HepG2 (cell line): ENCODE measurements around the gene CCDC142. TPM values are rescaled to one million over a fixed set of nuclear protein-coding genes. Genes with fewer than 3 reads are reported as not detected.

Experiments used
- MLX ChIP-seq: IDR thresholded peaks from 2 replicates; pipeline ENCODE4 v1.6.1; 2016
- SMAD1 ChIP-seq: sonication (generic); formaldehyde crosslinking; IDR thresholded peaks from 2 replicates; pipeline ENCODE4 v1.4.0; 2020; ENCODE audit warnings: missing genetic modification reagents, low read depth, mild to moderate bottlenecking, borderline replicate concordance
- SNRNP70 ChIP-seq: fragments of 200-400 bp; formaldehyde crosslinking; IDR thresholded peaks from 2 replicates; pipeline ENCODE4 v1.6.1; 2017; ENCODE audit warnings: mild to moderate bottlenecking, low read depth, low read length, moderate library complexity
- THAP9 ChIP-seq: sonication (generic); formaldehyde crosslinking; IDR thresholded peaks from 2 replicates; pipeline ENCODE4; 2020; ENCODE audit warnings: missing genetic modification reagents, mild to moderate bottlenecking, borderline replicate concordance
- TP53 ChIP-seq: sonication (generic); formaldehyde crosslinking; conservative IDR thresholded peaks from 2 replicates; pipeline ENCODE4 v1.4.0; 2020; ENCODE audit warnings: missing genetic modification reagents
- ZNF33A ChIP-seq: sonication (generic); formaldehyde crosslinking; IDR thresholded peaks from 2 replicates; pipeline ENCODE4 v1.5.1; 2020; ENCODE audit warnings: missing genetic modification reagents, mild to moderate bottlenecking, moderate library complexity, borderline replicate concordance
- ZNF646 ChIP-seq: sonication (generic); formaldehyde crosslinking; IDR thresholded peaks from 2 replicates; pipeline ENCODE4 v1.9.0; 2021; ENCODE audit warnings: mild to moderate bottlenecking, missing genetic modification reagents
- ZNF891 ChIP-seq: sonication (generic); formaldehyde crosslinking; IDR thresholded peaks from 2 replicates; pipeline ENCODE4 v1.5.0; 2020; ENCODE audit warnings: mild to moderate bottlenecking, missing genetic modification reagents
- polyA plus RNA-seq, 8 experiments: library from polyadenylated mRNA; depleted of rRNA in 3 of 8; stranded (reverse) in 7 of 8; unstranded in 1 of 8; fragments of >200 nt; fragmentation: Illumina TruSeq in 4 of 8; extraction: Trizol in 4 of 8; gene quantifications; 2 replicates each; pipeline versions ENCODE4 v1.2.1 to v1.2.3, GENCODE V29; 2011 to 2016; ENCODE audit warnings: low read depth in 4 of 8, missing spikeins in 1 of 8, mixed read lengths in 1 of 8; ENCODE audit not compliant: insufficient read depth in 1 of 8
- total RNA-seq, 5 experiments: library from RNA; depleted of rRNA; stranded (reverse); fragments of >200 nt; fragmentation: Illumina TruSeq; extraction: Trizol; gene quantifications; 2 replicates each; pipeline ENCODE4 v1.2.3, GENCODE V29; 2016; ENCODE audit warnings: low read depth in 1 of 5
- TF ChIP-seq, protein P1 (sequence below): sonication (generic); formaldehyde crosslinking; IDR thresholded peaks from 2 replicates; pipeline ENCODE4 v1.5.1; 2020; ENCODE audit warnings: mild to moderate bottlenecking, missing genetic modification reagents, borderline replicate concordance

The CCDC142 gene
- total and polyA plus RNA-seq, 2 of the 13 experiments (the other 11 are each of a cell fraction or from before 2014, with no cell fraction given) = 14.7 to 30.4 TPM

DNA sequence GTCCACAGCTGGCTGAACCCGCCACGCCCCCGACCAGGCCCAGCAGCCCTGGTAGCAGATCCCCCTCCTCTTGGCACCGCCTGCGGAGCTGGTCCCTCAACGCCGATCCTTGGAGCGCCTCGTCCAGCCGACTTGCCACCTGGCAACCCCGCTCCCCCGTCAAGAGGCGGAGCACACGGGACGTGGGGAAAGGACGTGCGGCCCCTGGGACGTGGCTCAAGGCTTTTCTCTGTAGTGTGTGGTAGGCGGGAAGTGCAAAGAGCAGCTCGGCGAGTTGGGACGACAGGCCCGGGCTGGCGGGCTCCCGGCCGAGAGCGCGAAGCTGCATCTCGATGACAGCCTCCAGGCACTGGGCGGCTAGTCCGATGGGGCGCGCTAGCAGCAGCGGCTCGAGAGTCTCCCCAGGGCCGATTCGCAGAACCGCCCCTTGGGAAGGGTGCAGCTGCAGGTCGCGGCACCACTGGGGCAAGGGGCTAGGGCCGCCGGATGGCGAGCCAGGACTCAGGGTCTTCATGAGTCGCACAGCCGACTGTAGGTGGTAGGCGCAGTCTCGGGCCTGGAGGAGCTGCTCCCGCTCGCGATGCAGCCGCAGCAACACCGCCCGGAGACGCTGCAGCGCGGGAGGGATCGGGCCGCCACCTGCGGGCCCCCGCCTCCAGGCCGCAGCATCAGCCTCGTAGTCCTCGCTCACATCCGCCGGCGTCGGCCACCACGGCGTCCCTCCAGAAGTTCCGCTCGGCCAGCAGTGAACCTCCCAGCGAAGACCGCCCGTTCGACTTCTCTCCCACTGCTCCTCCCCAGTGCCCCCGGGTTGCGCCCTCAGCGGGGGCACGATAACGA is 617 bp downstream of the CCDC142 start (continued):
- TF ChIP-seq, protein P1, sequence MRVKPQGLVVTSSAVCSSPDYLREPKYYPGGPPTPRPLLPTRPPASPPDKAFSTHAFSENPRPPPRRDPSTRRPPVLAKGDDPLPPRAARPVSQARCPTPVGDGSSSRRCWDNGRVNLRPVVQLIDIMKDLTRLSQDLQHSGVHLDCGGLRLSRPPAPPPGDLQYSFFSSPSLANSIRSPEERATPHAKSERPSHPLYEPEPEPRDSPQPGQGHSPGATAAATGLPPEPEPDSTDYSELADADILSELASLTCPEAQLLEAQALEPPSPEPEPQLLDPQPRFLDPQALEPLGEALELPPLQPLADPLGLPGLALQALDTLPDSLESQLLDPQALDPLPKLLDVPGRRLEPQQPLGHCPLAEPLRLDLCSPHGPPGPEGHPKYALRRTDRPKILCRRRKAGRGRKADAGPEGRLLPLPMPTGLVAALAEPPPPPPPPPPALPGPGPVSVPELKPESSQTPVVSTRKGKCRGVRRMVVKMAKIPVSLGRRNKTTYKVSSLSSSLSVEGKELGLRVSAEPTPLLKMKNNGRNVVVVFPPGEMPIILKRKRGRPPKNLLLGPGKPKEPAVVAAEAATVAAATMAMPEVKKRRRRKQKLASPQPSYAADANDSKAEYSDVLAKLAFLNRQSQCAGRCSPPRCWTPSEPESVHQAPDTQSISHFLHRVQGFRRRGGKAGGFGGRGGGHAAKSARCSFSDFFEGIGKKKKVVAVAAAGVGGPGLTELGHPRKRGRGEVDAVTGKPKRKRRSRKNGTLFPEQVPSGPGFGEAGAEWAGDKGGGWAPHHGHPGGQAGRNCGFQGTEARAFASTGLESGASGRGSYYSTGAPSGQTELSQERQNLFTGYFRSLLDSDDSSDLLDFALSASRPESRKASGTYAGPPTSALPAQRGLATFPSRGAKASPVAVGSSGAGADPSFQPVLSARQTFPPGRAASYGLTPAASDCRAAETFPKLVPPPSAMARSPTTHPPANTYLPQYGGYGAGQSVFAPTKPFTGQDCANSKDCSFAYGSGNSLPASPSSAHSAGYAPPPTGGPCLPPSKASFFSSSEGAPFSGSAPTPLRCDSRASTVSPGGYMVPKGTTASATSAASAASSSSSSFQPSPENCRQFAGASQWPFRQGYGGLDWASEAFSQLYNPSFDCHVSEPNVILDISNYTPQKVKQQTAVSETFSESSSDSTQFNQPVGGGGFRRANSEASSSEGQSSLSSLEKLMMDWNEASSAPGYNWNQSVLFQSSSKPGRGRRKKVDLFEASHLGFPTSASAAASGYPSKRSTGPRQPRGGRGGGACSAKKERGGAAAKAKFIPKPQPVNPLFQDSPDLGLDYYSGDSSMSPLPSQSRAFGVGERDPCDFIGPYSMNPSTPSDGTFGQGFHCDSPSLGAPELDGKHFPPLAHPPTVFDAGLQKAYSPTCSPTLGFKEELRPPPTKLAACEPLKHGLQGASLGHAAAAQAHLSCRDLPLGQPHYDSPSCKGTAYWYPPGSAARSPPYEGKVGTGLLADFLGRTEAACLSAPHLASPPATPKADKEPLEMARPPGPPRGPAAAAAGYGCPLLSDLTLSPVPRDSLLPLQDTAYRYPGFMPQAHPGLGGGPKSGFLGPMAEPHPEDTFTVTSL = peak; percentile 79
- TF ChIP-seq ZNF646 (CRISPR knock-in tag) (no peak), SMAD1 (CRISPR knock-in tag) (no peak), MLX (CRISPR knock-in tag) (no peak), THAP9 (no peak; the same call in 1 of the 2 replicates), TP53 (CRISPR knock-in tag) (no peak; the same call in 1 of the 2 replicates), SNRNP70 (no peak), ZNF891 (CRISPR knock-in tag) (no peak), ZNF33A (CRISPR knock-in tag) (no peak)
